GM12864 (cell line): ENCODE measurements around the gene TK2.
"Not testable (repeated sequence)": the region's sequence is repeated elsewhere in the genome, so short reads cannot be mapped to it uniquely, and the experiment has no call there.

Source experiments
- DNase-seq: peaks from one replicate; pipeline ENCODE4 v3.0.0-alpha.2; 2011; ENCODE audit warnings: low read depth
- H3K4me3 ChIP-seq: 2 replicates; pipeline ENCODE4 v1.5.1; 2011; ENCODE audit warnings: mild to moderate bottlenecking, low read depth, low read length, control low read depth
- CTCF ChIP-seq: IDR thresholded peaks from 2 replicates; pipeline ENCODE4 v1.5.1; 2011; ENCODE audit warnings: low read depth, mild to moderate bottlenecking, moderate library complexity, low read length, control low read depth, inconsistent platforms; ENCODE audit errors: missing control alignments

TK2 gene

GRCh38 chr16:66468321-66468965, 81.5 kb downstream of the TK2 start:
- TF ChIP-seq CTCF: no peak
- H3K4me3 ChIP-seq: no peak overlapping the region
- no peak for DNase-seq

GRCh38 chr16:66467611-66468010, 82.3 kb downstream of the TK2 start:
- no peak overlapping the region for H3K4me3 ChIP-seq
- no peak for DNase-seq
- TF ChIP-seq CTCF: no peak

- not testable (repeated sequence) for H3K4me3 ChIP-seq, DNase-seq
Observed at GRCh38 chr16:66466636-66467035, 83.3 kb downstream of the TK2 start.

- not testable (repeated sequence) for H3K4me3 ChIP-seq
Observed at GRCh38 chr16:66465946-66466345, 84.0 kb downstream of the TK2 start.

GRCh38 chr16:66462912-66463311, 87.0 kb downstream of the TK2 start:
- DNase-seq: no peak
- no peak for TF ChIP-seq CTCF
- no peak overlapping the region for H3K4me3 ChIP-seq

More at GRCh38 chr16:66465946-66466345, 84.0 kb downstream of the TK2 start:
- DNase-seq: not testable (repeated sequence)

GRCh38 chr16:66460703-66461102, 89.2 kb downstream of the TK2 start:
- DNase-seq: no peak
- TF ChIP-seq CTCF: no peak
- no peak overlapping the region for H3K4me3 ChIP-seq

GRCh38 chr16:66459878-66460277, 90.0 kb downstream of the TK2 start:
- no peak for TF ChIP-seq CTCF
- DNase-seq: no peak
- H3K4me3 ChIP-seq: no peak overlapping the region

GRCh38 chr16:66458853-66459252, 91.1 kb downstream of the TK2 start:
- no peak for DNase-seq
- no peak for TF ChIP-seq CTCF
- H3K4me3 ChIP-seq: no peak overlapping the region
